ENCODE results near the gene TMEM250.

- TF ChIP-seq TARDBP (IDR thresholded peaks at IDR 0.05) (no peak), PKNOX1 (IDR thresholded peaks at IDR 0.05) (no peak), SP1 (IDR thresholded peaks at IDR 0.05) (no peak), LEF1 (IDR thresholded peaks at IDR 0.05; ENCODE audit: borderline replicate concordance) (no peak), ZNF384 (IDR thresholded peaks at IDR 0.05) (no peak), L3MBTL2 (conservative IDR thresholded peaks at IDR 0.05) (no peak), SUZ12 (IDR thresholded peaks at IDR 0.05) (no peak)
Observed at GRCh38 chr9:136078024-136078423, 40.7 kb downstream of the TMEM250 start.

All from HEK293T (cell line).